ENCODE data around the gene ZNF714. TPM values are rescaled to one million over a fixed set of nuclear protein-coding genes. Genes with fewer than 3 reads are reported as not detected.

Gene ZNF714
- total RNA-seq, 1 experiment from 2014 or later = 8.8 TPM

- H3K36me3 ChIP-seq (ENCODE audit: low read depth, low read length) = peaks cover 84% of the 10 kb centered on the region
- H3K9me2 ChIP-seq (replicated peaks; ENCODE audit: low read length) = no peaks in the 10 kb centered on the region
- H3K9me3 ChIP-seq (ENCODE audit: low read length) = 0 out of 2 replicates have a peak, but pooled peaks cover 17% of the 10 kb centered on the region
- no peak overlapping the region for H3K4me2 ChIP-seq (ENCODE audit: low read length)
- peaks cover 32% of the 10 kb centered on the region for H3K79me2 ChIP-seq (ENCODE audit: low read length)
- no peak overlapping the region for H3K4me3 ChIP-seq (ENCODE audit: low read length)
- H3K27me3 ChIP-seq (ENCODE audit: low read length) = no peaks in the 10 kb centered on the region
- POLR2A ChIA-PET (ENCODE audit: unreplicated experiment) = no interaction called here
- H3K27ac ChIP-seq (ENCODE audit: low read length) = no peak overlapping the region
- CTCF ChIA-PET = no interaction called here
- DNase-seq = no peak
- intact Hi-C loops (cut with micrococcal nuclease) = no loop called here
- no peak overlapping the region for H2AFZ ChIP-seq (ENCODE audit: low read length)
- no peaks in the 10 kb centered on the region for H3K4me1 ChIP-seq (ENCODE audit: insufficient read depth, low read length)
- no peaks in the 10 kb centered on the region for H3F3A ChIP-seq (ENCODE audit: low read length, unreplicated experiment)
- no TSS peak for BruUV-seq (replicated peaks)
- no peak overlapping the region for H3K9ac ChIP-seq (ENCODE audit: low read length)
- ATAC-seq = no peak
- TF ChIP-seq EZH2phosphoT487 (IDR thresholded peaks at IDR 0.05; ENCODE audit: borderline replicate concordance, low read length) (no peak), CTCF (conservative IDR thresholded peaks at IDR 0.05; ENCODE audit: low read depth, low read length) (no peak), EZH2 (IDR thresholded peaks at IDR 0.05; ENCODE audit: low read length, unreplicated experiment) (no peak)
- no peaks in the 10 kb centered on the region for H4K20me1 ChIP-seq (ENCODE audit: low read length)
Observed at GRCh38 chr19:21046489-21046888, 35.5 kb upstream of the ZNF714 start.

GRCh38 chr19:21047716-21048115, 34.3 kb upstream of the ZNF714 start:
- Histone ChIP-seq H3K27ac (ENCODE audit: low read length) (no peak overlapping the region), H3K4me3 (ENCODE audit: low read length) (no peak overlapping the region), H3K9me2 (replicated peaks; ENCODE audit: low read length) (no peaks in the 10 kb centered on the region), H4K20me1 (ENCODE audit: low read length) (no peaks in the 10 kb centered on the region), H3K27me3 (ENCODE audit: low read length) (no peaks in the 10 kb centered on the region), H3K79me2 (ENCODE audit: low read length) (peaks cover 31% of the 10 kb centered on the region), H3K4me2 (ENCODE audit: low read length) (no peak overlapping the region), H3K9me3 (ENCODE audit: low read length) (0 out of 2 replicates have a peak, but pooled peaks cover 20% of the 10 kb centered on the region), H3F3A (ENCODE audit: low read length, unreplicated experiment) (no peaks in the 10 kb centered on the region), H2AFZ (ENCODE audit: low read length) (no peak overlapping the region), H3K9ac (ENCODE audit: low read length) (no peak overlapping the region), H3K4me1 (ENCODE audit: insufficient read depth, low read length) (no peaks in the 10 kb centered on the region), H3K36me3 (ENCODE audit: low read depth, low read length) (peaks cover 84% of the 10 kb centered on the region)
- intact Hi-C loops (cut with micrococcal nuclease) = no loop called here
- CTCF ChIA-PET = no interaction called here
- no TSS peak for BruUV-seq (replicated peaks)
- DNase-seq (no peak), ATAC-seq (no peak)
- TF ChIP-seq EZH2 (IDR thresholded peaks at IDR 0.05; ENCODE audit: low read length, unreplicated experiment) = no peak
- no peak for TF ChIP-seq EZH2phosphoT487 (IDR thresholded peaks at IDR 0.05; ENCODE audit: borderline replicate concordance, low read length)
- TF ChIP-seq CTCF (conservative IDR thresholded peaks at IDR 0.05; ENCODE audit: low read depth, low read length) = no peak
- POLR2A ChIA-PET (ENCODE audit: unreplicated experiment) = no interaction called here

DNA sequence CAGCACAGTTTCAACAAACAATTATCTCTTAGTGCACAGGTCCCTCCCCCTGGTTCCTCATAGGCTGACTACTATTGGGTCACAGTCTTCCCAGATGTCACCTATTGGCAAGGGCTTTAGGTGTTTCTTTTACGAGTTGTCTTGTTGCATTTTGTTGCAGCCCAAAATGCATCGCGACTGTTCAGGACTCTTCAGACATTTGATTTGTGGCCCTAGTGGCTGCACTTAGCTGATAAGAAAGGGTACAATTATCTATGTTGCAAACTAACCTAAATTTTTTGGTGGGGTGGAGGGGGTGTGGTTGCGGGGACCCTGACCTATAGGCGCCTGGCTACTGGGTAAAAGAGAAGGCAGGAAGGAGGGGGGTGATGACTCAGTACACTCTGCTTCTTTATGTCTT, 29.1 kb upstream of the ZNF714 start:
- POLR2A ChIA-PET (ENCODE audit: unreplicated experiment) = no interaction called here
- CTCF ChIA-PET = no interaction called here
- ATAC-seq (no peak), DNase-seq (no peak)
- Histone ChIP-seq H3K36me3 (ENCODE audit: low read depth, low read length) (peaks cover 83% of the 10 kb centered on the region), H3K9me3 (ENCODE audit: low read length) (peaks cover 30% of the 10 kb centered on the region), H3K4me3 (ENCODE audit: low read length) (no peak overlapping the region), H2AFZ (ENCODE audit: low read length) (no peak overlapping the region), H3K9me2 (replicated peaks; ENCODE audit: low read length) (no peaks in the 10 kb centered on the region), H3F3A (ENCODE audit: low read length, unreplicated experiment) (no peaks in the 10 kb centered on the region), H3K79me2 (ENCODE audit: low read length) (no peaks in the 10 kb centered on the region), H3K4me2 (ENCODE audit: low read length) (no peak overlapping the region), H3K4me1 (ENCODE audit: insufficient read depth, low read length) (no peaks in the 10 kb centered on the region), H4K20me1 (ENCODE audit: low read length) (no peaks in the 10 kb centered on the region), H3K27ac (ENCODE audit: low read length) (no peak overlapping the region), H3K9ac (ENCODE audit: low read length) (no peak overlapping the region), H3K27me3 (ENCODE audit: low read length) (no peaks in the 10 kb centered on the region)
- BruUV-seq (replicated peaks) = no TSS peak
- no peak for TF ChIP-seq EZH2phosphoT487 (IDR thresholded peaks at IDR 0.05; ENCODE audit: borderline replicate concordance, low read length)
- no peak for TF ChIP-seq CTCF (conservative IDR thresholded peaks at IDR 0.05; ENCODE audit: low read depth, low read length)
- no peak for TF ChIP-seq EZH2 (IDR thresholded peaks at IDR 0.05; ENCODE audit: low read length, unreplicated experiment)
- intact Hi-C loops (cut with micrococcal nuclease) = no loop called here

Measured in PC-3 (cell line).